ENCODE results near the gene SPEM3. TPM values are rescaled to one million over a fixed set of nuclear protein-coding genes. Genes with fewer than 3 reads are reported as not detected.

The SPEM3 gene
- total RNA-seq, 1 donor, result not detected

DNA sequence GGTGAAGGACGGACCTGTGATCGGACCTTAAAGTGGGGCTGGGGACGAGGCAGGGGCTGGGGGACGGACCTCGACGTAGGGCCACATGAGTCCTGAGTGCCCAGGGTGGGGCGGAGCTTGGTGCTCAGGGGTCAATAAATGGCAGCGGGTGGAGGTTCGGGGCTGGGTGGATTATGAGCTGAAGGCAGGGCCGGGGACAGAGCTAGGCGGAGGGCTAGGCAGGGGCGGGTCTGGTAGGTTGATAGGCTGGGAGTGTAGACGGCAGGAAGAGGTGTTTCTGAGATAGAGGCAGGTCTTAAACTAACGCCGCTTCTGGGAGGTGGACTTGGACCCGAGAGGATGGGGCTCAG is 16.9 kb downstream of the SPEM3 start:
- no peak for DNase-seq (ENCODE audit: low read depth)
- TF ChIP-seq, protein P1, sequence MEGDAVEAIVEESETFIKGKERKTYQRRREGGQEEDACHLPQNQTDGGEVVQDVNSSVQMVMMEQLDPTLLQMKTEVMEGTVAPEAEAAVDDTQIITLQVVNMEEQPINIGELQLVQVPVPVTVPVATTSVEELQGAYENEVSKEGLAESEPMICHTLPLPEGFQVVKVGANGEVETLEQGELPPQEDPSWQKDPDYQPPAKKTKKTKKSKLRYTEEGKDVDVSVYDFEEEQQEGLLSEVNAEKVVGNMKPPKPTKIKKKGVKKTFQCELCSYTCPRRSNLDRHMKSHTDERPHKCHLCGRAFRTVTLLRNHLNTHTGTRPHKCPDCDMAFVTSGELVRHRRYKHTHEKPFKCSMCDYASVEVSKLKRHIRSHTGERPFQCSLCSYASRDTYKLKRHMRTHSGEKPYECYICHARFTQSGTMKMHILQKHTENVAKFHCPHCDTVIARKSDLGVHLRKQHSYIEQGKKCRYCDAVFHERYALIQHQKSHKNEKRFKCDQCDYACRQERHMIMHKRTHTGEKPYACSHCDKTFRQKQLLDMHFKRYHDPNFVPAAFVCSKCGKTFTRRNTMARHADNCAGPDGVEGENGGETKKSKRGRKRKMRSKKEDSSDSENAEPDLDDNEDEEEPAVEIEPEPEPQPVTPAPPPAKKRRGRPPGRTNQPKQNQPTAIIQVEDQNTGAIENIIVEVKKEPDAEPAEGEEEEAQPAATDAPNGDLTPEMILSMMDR (IDR thresholded peaks at IDR 0.05; ENCODE audit: insufficient read depth, low read depth, low read length), result no peak
- peak overlapping the region; percentile 52 for H3K4me3 ChIP-seq (ENCODE audit: low read depth, low read length)

DNA sequence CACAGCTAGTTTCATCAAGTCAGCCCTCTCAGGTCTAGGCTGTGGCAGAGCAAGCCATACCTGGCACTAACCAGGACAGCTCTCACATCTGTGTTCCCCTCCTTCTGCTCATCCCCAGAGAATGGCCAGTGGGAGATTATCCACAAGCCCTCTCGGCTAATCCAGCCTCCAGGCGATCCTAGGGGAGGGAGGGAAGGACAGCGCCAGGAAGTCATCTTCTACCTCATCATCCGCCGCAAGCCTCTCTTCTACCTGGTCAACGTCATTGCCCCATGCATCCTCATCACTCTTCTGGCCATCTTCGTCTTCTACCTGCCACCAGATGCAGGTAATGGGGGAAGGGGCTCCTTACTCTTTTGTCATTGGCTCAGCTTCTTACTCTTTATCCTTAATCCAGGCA is 19.8 kb downstream of the SPEM3 start:
- no peak for DNase-seq (ENCODE audit: low read depth)
- H3K4me3 ChIP-seq (ENCODE audit: low read depth, low read length), result no peak overlapping the region
- TF ChIP-seq, protein P1 (IDR thresholded peaks at IDR 0.05; ENCODE audit: insufficient read depth, low read depth, low read length), result no peak

DNA sequence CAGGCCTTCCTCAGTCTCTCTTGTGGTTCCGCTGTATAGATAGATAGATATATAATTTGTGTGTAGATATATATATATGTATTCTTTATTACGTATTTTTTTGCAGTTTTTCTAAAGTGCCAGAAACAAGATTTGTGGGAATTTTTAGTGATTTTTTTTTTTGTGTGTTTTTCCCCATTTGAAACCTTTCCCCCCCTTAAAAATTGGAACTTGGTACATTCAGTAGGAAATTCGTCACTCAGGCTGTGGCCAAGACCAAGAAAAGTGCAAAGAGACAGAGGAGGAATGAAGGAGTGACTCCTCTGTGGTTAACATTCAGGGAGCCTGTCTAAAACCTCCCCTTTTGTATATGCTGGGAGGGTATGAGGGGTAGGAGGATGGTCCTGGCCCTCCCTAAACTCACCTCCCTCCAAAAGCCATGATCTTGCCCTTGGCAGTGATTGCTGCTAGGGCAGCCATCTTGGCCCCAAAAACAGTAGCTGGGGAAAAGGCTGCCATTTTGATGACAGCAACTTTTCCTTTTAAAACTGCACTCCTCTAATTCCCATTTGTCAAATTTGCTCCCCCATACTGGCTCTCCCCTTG is 31.4 kb downstream of the SPEM3 start:
- DNase-seq (ENCODE audit: low read depth), result no peak
- TF ChIP-seq, protein P1 (IDR thresholded peaks at IDR 0.05; ENCODE audit: insufficient read depth, low read depth, low read length), result no peak
- H3K4me3 ChIP-seq (ENCODE audit: low read depth, low read length), result no peak overlapping the region

DNA sequence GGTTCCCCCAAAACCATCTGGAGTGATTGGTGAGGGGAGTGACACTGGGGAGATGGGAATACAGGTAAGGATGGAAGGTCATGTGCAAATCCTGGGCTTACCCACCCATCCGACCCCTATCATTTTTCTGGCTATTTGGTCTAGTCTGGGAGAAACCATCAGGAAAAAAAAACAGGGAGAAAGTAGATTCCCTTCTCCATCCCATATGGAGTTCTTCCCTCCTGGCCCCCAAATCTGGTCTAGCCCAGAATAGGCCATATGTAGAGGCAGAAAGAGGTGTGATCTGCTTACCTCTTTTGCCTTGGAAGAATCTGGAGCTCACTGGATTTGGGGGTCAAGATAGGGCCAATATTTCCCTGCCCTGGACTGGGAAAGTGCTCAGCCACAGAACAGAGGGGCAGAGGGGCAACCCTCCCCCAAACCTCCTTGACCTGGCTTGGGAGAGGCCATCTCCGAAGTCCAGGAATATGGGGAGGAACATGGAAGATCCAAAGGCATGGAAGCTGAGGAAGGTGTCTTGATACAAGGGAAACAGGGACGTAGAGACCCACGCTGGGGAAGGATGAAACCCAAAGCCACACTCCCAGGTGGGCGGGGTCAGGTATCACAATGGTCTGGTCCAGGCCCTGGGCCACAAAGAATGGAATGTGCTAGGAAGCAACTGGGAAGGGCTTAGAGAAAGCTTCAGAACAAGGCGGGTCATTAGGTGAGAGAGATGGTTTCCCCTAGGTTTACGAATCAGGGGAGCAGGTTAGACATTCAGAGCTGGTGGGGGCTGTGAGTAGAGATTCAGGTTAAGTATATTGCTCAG is 32.4 kb downstream of the SPEM3 start:
- DNase-seq (ENCODE audit: low read depth), result no peak
- TF ChIP-seq, protein P1 (IDR thresholded peaks at IDR 0.05; ENCODE audit: insufficient read depth, low read depth, low read length), result no peak
- no peak overlapping the region for H3K4me3 ChIP-seq (ENCODE audit: low read depth, low read length)

DNA sequence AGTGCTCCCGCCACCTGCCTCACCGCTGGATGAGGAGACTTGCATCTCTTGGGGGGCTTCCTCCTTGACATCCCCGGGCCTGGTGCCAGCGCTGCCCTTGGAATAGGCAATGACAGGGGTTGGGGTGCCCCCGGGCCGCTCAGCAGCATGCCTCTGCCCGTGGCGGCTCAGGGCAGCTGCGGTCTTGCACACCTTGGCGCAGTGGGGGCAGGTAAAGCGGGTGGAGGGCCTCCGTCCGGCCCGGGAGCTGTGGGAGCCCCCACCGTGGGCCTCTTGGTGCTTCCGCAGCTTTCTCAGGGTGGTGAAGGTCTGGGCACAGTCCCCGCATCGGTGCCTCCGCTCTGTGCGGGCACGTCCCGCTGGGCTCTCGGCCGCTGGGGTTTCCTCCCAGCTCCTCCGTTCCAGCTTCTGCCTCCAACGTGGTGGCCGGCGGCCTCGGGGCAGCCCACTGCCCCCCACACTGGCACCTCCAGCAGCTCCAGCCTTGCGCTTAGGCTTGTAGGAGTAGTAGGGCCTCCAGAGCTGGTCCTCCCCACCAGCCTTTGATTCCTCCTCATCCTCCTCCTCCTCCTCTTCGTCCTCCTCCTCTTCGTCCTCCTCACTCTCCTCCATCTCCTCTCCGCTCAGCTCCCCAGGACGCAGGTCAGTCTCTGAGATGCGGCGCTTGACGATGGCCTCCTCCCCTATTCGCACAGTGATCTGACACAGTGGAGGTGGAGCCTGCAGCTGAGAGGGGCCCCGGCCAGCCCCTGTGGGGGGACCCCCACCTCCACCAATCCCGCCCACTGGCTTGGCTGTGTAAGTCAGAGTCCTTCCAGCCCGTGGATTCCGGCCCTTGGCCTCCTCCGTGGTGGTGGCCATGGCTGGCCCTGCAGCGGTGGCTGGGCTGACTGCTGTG is 34.1 kb downstream of the SPEM3 start:
- DNase-seq (ENCODE audit: low read depth), result no peak
- TF ChIP-seq, protein P1 (IDR thresholded peaks at IDR 0.05; ENCODE audit: insufficient read depth, low read depth, low read length), result no peak
- H3K4me3 ChIP-seq (ENCODE audit: low read depth, low read length), result no peak overlapping the region

DNA sequence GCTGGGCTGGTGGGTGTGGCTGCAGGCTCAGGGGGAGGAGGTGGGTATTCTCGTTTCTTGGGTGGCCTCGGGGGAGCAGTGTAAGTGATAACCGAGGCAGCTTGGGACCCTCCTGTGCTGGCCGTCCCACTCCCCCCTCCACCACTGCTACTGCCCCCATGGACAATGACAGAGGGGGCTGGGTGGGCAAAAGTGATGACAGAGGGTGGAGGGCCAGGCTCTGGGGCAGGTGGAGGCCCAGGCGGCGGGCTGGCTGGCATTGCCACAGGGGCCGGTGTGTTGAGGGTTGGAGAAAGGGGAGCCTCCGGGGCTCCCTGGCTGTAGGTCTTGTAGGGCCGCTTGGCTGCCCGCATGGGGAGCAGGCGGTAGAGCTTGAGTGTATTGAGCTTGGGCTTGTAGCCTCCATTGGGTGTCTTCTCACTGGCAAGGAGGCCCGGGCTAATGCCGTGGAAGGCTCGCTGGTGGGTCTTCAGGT is 34.8 kb downstream of the SPEM3 start:
- H3K4me3 ChIP-seq (ENCODE audit: low read depth, low read length), result no peak overlapping the region
- DNase-seq (ENCODE audit: low read depth), result no peak
- TF ChIP-seq, protein P1 (IDR thresholded peaks at IDR 0.05; ENCODE audit: insufficient read depth, low read depth, low read length), result no peak

All from fibroblast of villous mesenchyme (primary cell).